Panc1 (cell line): ENCODE measurements around the gene GPRC5A. TPM values are rescaled to one million over a fixed set of nuclear protein-coding genes. Genes with fewer than 3 reads are reported as not detected.

Experiments
- ATAC-seq: fragments of 200-7000 bp; cut with Tn5 transposase; 2 replicates; pipeline ENCODE4 v1.9.1; 2020; ENCODE audit warnings: mild to moderate bottlenecking, moderate library complexity
- BruUV-seq: library from RNA; stranded (reverse); fragments of 400-500 nt; replicated peaks from 2 replicates; lab custom pipeline; 2021; lab: Mats Ljungman, UMichigan
- CTCF ChIA-PET: fragments of 300-600 bp; sonication (Branson Sonifier 250); formaldehyde crosslinking; loops from one replicate; lab custom pipeline; 2022; ENCODE audit warnings: antibody characterized with exemption; lab: Charles Lee
- POLR2A ChIA-PET: fragments of 300-600 bp; sonication (Branson Sonifier 250); formaldehyde crosslinking; loops from one replicate; lab custom pipeline; 2022; ENCODE audit warnings: antibody characterized with exemption; lab: Charles Lee
- DNase-seq: peaks from one replicate; pipeline ENCODE4 v3.0.0-alpha.2; 2010; ENCODE audit warnings: low read depth, low spot score
- H3K27ac ChIP-seq: 2 replicates; pipeline ENCODE4 v1.5.1; 2011; ENCODE audit warnings: mild to moderate bottlenecking, low read length, inconsistent platforms
- H3K27me3 ChIP-seq: fragments of 200-500 bp; sonication (Bioruptor generic); 2 replicates; pipeline ENCODE4 v1.6.0; 2014; ENCODE audit warnings: low read length, inconsistent platforms; ENCODE audit not compliant: control insufficient read depth, insufficient read depth
- H3K36me3 ChIP-seq: fragments of 200-500 bp; sonication (Bioruptor generic); 2 replicates; pipeline ENCODE4 v1.5.1; 2014; ENCODE audit warnings: inconsistent platforms, mild to moderate bottlenecking, low read length, moderate library complexity; ENCODE audit not compliant: control insufficient read depth, insufficient read depth
- H3K4me1 ChIP-seq: 2 replicates; pipeline ENCODE4 v1.5.1; 2011; ENCODE audit warnings: inconsistent platforms, mild to moderate bottlenecking, low read length, moderate library complexity; ENCODE audit not compliant: control insufficient read depth, insufficient read depth
- H3K4me3 ChIP-seq, 2 experiments: 2 replicates each; pipeline ENCODE4 v1.5.1; 2011 to 2012; ENCODE audit warnings: low read depth in 2 of 2, low read length in 2 of 2, mild to moderate bottlenecking in 2 of 2, inconsistent platforms in 1 of 2, moderate library complexity in 1 of 2
- H3K9me3 ChIP-seq: fragments of 200-500 bp; sonication (Bioruptor generic); 2 replicates; pipeline ENCODE4 v1.5.1; 2014; ENCODE audit warnings: low read depth, mild to moderate bottlenecking, inconsistent platforms, low read length, moderate library complexity; ENCODE audit not compliant: control insufficient read depth, insufficient read depth
- POLR2AphosphoS5 ChIP-seq: IDR thresholded peaks from 2 replicates; pipeline ENCODE4 v1.6.1; 2012; ENCODE audit warnings: mild to moderate bottlenecking, low read depth, low read length, moderate library complexity
- REST ChIP-seq, 2 experiments: IDR thresholded peaks; 2 replicates each; pipeline ENCODE4 v1.6.1; 2011 to 2012; ENCODE audit warnings: low read depth in 2 of 2, control low read depth in 1 of 2, low read length in 1 of 2, mild to moderate bottlenecking in 1 of 2, moderate library complexity in 1 of 2; ENCODE audit not compliant: insufficient read depth in 1 of 2
- SIN3A ChIP-seq: IDR thresholded peaks from 2 replicates; pipeline ENCODE4 v1.6.1; 2012; ENCODE audit warnings: low read depth, mild to moderate bottlenecking, low read length, moderate library complexity, borderline replicate concordance; ENCODE audit not compliant: insufficient read depth
- TCF7L2 ChIP-seq: IDR thresholded peaks from 2 replicates; pipeline ENCODE4 v1.6.1; 2011; ENCODE audit warnings: mild to moderate bottlenecking, low read depth, low read length, inconsistent platforms
- in situ Hi-C: cut with HindIII; loops from 2 replicates; pipeline ENCODE4 v1.10.0; 2016; ENCODE audit warnings: low sequenced_read_pairs, low pct_unique_long_range_greater_than_20kb
- intact Hi-C: fragments of 100-400 bp; cut with micrococcal nuclease; formaldehyde crosslinking; loops from one replicate; pipeline ENCODE4 v1.10.0; 2022; ENCODE audit not compliant: unreplicated experiment
- total RNA-seq: library from RNA; stranded (reverse); gene quantifications from one replicate; pipeline ENCODE4 v1.2.1, GENCODE V29; 2021; ENCODE audit not compliant: unreplicated experiment
- TF ChIP-seq, protein P1 (sequence below): fragments of 450-650 bp; IDR thresholded peaks from 2 replicates; pipeline ENCODE4 v1.5.1; 2017; ENCODE audit warnings: mild to moderate bottlenecking

GPRC5A gene
- total RNA-seq, 1 experiment from 2014 or later: 648 TPM

DNA sequence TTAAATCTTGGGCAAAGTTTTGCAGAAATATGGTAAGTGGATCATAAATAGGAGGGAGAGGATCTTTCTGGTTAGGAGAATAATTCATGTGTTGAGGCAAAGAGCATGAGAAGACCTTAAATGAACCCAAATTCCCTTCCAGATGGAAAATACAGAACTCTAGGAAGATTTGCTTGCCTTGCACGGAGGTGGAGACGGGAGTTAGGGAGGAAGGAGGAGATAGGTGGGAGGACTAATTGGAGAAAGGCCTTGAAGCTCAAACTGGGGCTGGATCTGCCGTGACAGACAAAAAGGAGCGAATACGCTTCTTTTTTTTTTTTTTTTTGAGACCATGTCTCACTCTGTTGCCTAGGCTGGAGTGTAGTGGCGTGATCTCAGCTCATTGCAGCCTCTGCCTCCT is 5.9 kb downstream of the GPRC5A start:
- in situ Hi-C loops (no loop called here), intact Hi-C loops (no loop called here)
- Histone ChIP-seq H3K27me3 (no peaks in the 10 kb centered on the region), H3K4me1 (peaks cover 55% of the 10 kb centered on the region), H3K4me3 (peak overlapping the region; percentile 61 to 86), H3K27ac (peak overlapping the region; percentile 96), H3K9me3 (no peaks in the 10 kb centered on the region), H3K36me3 (peaks cover 3% of the 10 kb centered on the region)
- TF ChIP-seq TCF7L2 (no peak), POLR2AphosphoS5 (peak; percentile 78), SIN3A (no peak)
- ATAC-seq (no peak), DNase-seq (no peak)
- ChIA-PET CTCF (interaction anchor here (0.6 kb wide), 1 partner anchor 712 kb away, joined by 4 read pairs; no protein-coding TSS in a partner anchor), POLR2A (interaction anchor here (0.6 kb wide), 2 partner anchors 12 to 110 kb away, joined by 3 to 4 read pairs; no protein-coding TSS in a partner anchor)
- BruUV-seq: no TSS peak

GRCh38 chr12:12898136-12898717 is 6.9 kb downstream of the GPRC5A start:
- intact Hi-C loops (no loop called here), in situ Hi-C loops (no loop called here)
- DNase-seq (no peak), ATAC-seq (no peak)
- no peak for TF ChIP-seq SIN3A
- no peak for TF ChIP-seq TCF7L2
- TF ChIP-seq REST (IDR thresholded peaks at IDR 0.05; ENCODE audit: insufficient read depth in 1 of 2, low read depth in 2 of 2, low read length in 1 of 2): no peak
- TF ChIP-seq, protein P1, sequence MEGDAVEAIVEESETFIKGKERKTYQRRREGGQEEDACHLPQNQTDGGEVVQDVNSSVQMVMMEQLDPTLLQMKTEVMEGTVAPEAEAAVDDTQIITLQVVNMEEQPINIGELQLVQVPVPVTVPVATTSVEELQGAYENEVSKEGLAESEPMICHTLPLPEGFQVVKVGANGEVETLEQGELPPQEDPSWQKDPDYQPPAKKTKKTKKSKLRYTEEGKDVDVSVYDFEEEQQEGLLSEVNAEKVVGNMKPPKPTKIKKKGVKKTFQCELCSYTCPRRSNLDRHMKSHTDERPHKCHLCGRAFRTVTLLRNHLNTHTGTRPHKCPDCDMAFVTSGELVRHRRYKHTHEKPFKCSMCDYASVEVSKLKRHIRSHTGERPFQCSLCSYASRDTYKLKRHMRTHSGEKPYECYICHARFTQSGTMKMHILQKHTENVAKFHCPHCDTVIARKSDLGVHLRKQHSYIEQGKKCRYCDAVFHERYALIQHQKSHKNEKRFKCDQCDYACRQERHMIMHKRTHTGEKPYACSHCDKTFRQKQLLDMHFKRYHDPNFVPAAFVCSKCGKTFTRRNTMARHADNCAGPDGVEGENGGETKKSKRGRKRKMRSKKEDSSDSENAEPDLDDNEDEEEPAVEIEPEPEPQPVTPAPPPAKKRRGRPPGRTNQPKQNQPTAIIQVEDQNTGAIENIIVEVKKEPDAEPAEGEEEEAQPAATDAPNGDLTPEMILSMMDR: no peak
- TF ChIP-seq POLR2AphosphoS5: peak; percentile 73
- Histone ChIP-seq H3K27me3 (no peaks in the 10 kb centered on the region), H3K27ac (peak overlapping the region; percentile 96), H3K9me3 (no peaks in the 10 kb centered on the region), H3K36me3 (peaks cover 3% of the 10 kb centered on the region; the same call in 1 of the 2 replicates), H3K4me1 (peaks cover 62% of the 10 kb centered on the region), H3K4me3 (peak overlapping the region; percentile 61 to 86)
- ChIA-PET POLR2A (interaction anchor here (0.7 to 1.7 kb wide), 7 partner anchors 20 to 111 kb away, joined by 3 to 10 read pairs (median 3); no protein-coding TSS in a partner anchor), CTCF (interaction anchor here (0.6 kb wide), 1 partner anchor 711 kb away, joined by 4 read pairs; no protein-coding TSS in a partner anchor)
- no TSS peak for BruUV-seq
